GM21515 (cell line): ENCODE data around the gene ADGRB3.
A peak's percentile ranks its signal among the peaks of the same experiment; 100 is the strongest.
"Not testable (repeated sequence)": the region's sequence is repeated elsewhere in the genome, so short reads cannot be mapped to it uniquely, and the experiment has no call there.

Experiments
- ATAC-seq: cut with Tn5 transposase; IDR thresholded peaks from one replicate; pipeline ENCODE4 v1.9.1; 2021; ENCODE audit not compliant: unreplicated experiment

ADGRB3 gene

GRCh38 chr6:68912805-68913204 lies 277.7 kb downstream of the ADGRB3 start:
- ATAC-seq = not testable (repeated sequence)

- ATAC-seq = no peak
Measured at GRCh38 chr6:68915586-68915985, 280.5 kb downstream of the ADGRB3 start.

GRCh38 chr6:68919537-68919936 lies 284.5 kb downstream of the ADGRB3 start:
- ATAC-seq = no peak

GRCh38 chr6:68941345-68941744 lies 306.3 kb downstream of the ADGRB3 start:
- ATAC-seq = no peak

GRCh38 chr6:68947721-68948120 lies 312.6 kb downstream of the ADGRB3 start:
- ATAC-seq = no peak

- no peak for ATAC-seq
Measured at GRCh38 chr6:68951270-68951669, 316.2 kb downstream of the ADGRB3 start.

- ATAC-seq = no peak
Measured at GRCh38 chr6:68958327-68958726, 323.2 kb downstream of the ADGRB3 start.

GRCh38 chr6:68967549-68968300 lies 332.6 kb downstream of the ADGRB3 start:
- peak; percentile 92 for ATAC-seq

- no peak for ATAC-seq
Measured at GRCh38 chr6:68968301-68968649, 333.2 kb downstream of the ADGRB3 start.

GRCh38 chr6:68973066-68973465 lies 338.0 kb downstream of the ADGRB3 start:
- ATAC-seq = no peak

- no peak for ATAC-seq
Measured at GRCh38 chr6:68975064-68975463, 340.0 kb downstream of the ADGRB3 start.

- no peak for ATAC-seq
Measured at GRCh38 chr6:68975816-68976215, 340.7 kb downstream of the ADGRB3 start.

GRCh38 chr6:68976260-68976659 lies 341.2 kb downstream of the ADGRB3 start:
- ATAC-seq = no peak

GRCh38 chr6:68978411-68978810 lies 343.3 kb downstream of the ADGRB3 start:
- no peak for ATAC-seq

- not testable (repeated sequence) for ATAC-seq
Measured at GRCh38 chr6:68981668-68982067, 346.6 kb downstream of the ADGRB3 start.

- no peak for ATAC-seq
Measured at GRCh38 chr6:68988698-68989097, 353.6 kb downstream of the ADGRB3 start.

- no peak for ATAC-seq
Measured at GRCh38 chr6:68990317-68990716, 355.2 kb downstream of the ADGRB3 start.

GRCh38 chr6:68993911-68994310 lies 358.8 kb downstream of the ADGRB3 start:
- no peak for ATAC-seq

- ATAC-seq = no peak
Measured at GRCh38 chr6:68994521-68994920, 359.4 kb downstream of the ADGRB3 start.

GRCh38 chr6:69005199-69005598 lies 370.1 kb downstream of the ADGRB3 start:
- ATAC-seq = no peak

- no peak for ATAC-seq
Measured at GRCh38 chr6:69007781-69008180, 372.7 kb downstream of the ADGRB3 start.

- no peak for ATAC-seq
Measured at GRCh38 chr6:69012211-69012610, 377.1 kb downstream of the ADGRB3 start.

GRCh38 chr6:69012876-69013275 lies 377.8 kb downstream of the ADGRB3 start:
- ATAC-seq = no peak
